ENCODE results near the gene ARPC1B.

DNA sequence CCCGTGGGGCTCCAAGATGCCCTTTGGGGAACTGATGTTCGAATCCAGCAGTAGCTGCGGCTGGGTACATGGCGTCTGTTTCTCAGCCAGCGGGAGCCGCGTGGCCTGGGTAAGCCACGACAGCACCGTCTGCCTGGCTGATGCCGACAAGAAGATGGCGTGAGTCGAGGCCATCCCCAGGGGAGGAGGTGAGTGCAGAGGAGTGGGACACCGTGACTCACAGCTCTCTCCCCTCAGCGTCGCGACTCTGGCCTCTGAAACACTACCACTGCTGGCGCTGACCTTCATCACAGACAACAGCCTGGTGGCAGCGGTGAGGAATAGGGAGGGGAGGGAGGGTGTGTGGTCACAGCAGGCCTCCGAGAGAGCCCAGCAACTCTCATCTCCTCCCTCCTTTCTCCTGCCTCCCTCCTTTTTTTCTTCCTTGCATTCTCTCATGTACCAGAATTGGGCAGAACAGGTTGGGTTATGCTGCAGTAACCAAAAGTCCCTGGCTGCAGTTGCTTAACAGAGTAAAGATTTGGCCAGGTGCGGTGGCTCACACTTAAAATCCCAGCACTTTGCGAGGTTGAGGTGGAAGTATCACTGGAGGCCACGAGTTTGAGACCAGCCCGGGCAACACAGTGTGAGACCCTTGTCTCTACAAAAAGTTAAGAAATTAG lies 16.5 kb downstream of the ARPC1B start:
- TF ChIP-seq CTCF (IDR thresholded peaks at IDR 0.05 in 4 of 5, conservative IDR thresholded peaks at IDR 0.05 in 1 of 5) (no peak), POLR2A (IDR thresholded peaks at IDR 0.05) (no peak)
